ENCODE results near the gene MGA.

- TF ChIP-seq CTCF (IDR thresholded peaks at IDR 0.05) (no peak), POLR2A (IDR thresholded peaks at IDR 0.05) (no peak)
These were observed 160.7 kb downstream of the MGA start for GRCh38 chr15:41820791-41821423.
